ENCODE results near the gene ZNF586.
"Not testable (repeated sequence)": the region's sequence is repeated elsewhere in the genome, so short reads cannot be mapped to it uniquely, and the experiment has no call there.

GRCh38 chr19:57821501-57821900 is 52.0 kb downstream of the ZNF586 start:
- TF ChIP-seq, protein P1, sequence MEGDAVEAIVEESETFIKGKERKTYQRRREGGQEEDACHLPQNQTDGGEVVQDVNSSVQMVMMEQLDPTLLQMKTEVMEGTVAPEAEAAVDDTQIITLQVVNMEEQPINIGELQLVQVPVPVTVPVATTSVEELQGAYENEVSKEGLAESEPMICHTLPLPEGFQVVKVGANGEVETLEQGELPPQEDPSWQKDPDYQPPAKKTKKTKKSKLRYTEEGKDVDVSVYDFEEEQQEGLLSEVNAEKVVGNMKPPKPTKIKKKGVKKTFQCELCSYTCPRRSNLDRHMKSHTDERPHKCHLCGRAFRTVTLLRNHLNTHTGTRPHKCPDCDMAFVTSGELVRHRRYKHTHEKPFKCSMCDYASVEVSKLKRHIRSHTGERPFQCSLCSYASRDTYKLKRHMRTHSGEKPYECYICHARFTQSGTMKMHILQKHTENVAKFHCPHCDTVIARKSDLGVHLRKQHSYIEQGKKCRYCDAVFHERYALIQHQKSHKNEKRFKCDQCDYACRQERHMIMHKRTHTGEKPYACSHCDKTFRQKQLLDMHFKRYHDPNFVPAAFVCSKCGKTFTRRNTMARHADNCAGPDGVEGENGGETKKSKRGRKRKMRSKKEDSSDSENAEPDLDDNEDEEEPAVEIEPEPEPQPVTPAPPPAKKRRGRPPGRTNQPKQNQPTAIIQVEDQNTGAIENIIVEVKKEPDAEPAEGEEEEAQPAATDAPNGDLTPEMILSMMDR (IDR thresholded peaks at IDR 0.05; ENCODE audit: low read depth, low read length): not testable (repeated sequence)
- TF ChIP-seq POLR2A (IDR thresholded peaks at IDR 0.05; ENCODE audit: extremely low read depth, insufficient read length): not testable (repeated sequence)

All from NB4 (cell line).